Trophoblast cell (in vitro differentiated cells and primary cell): ENCODE results near the gene KLF16.

Source experiments
- DNase-seq, 2 donors: peaks; one replicate each; pipeline ENCODE4 v3.0.0-alpha.2; 2016
- H2AFZ ChIP-seq: 2 replicates; pipeline ENCODE4 v1.6.1; 2013; ENCODE audit warnings: low read length, moderate library complexity, mild to moderate bottlenecking; ENCODE audit not compliant: insufficient read depth, poor library complexity
- H2AK5ac ChIP-seq: 2 replicates; pipeline ENCODE4 v1.6.1; 2013; ENCODE audit warnings: mild to moderate bottlenecking, low read length
- H2BK120ac ChIP-seq: 2 replicates; pipeline ENCODE4 v1.6.1; 2013; ENCODE audit warnings: low read length, mild to moderate bottlenecking, moderate library complexity; ENCODE audit not compliant: insufficient read depth, poor library complexity
- H2BK12ac ChIP-seq: 2 replicates; pipeline ENCODE4 v1.6.1; 2013; ENCODE audit warnings: mild to moderate bottlenecking, low read length, moderate library complexity
- H2BK5ac ChIP-seq: 2 replicates; pipeline ENCODE4 v1.6.1; 2013; ENCODE audit warnings: low read length, low read depth, moderate library complexity, mild to moderate bottlenecking; ENCODE audit not compliant: poor library complexity
- H3K14ac ChIP-seq: 2 replicates; pipeline ENCODE4 v1.6.1; 2013; ENCODE audit warnings: mild to moderate bottlenecking, low read length
- H3K18ac ChIP-seq: 2 replicates; pipeline ENCODE4 v1.6.1; 2013; ENCODE audit warnings: mild to moderate bottlenecking, low read length
- H3K23ac ChIP-seq: 2 replicates; pipeline ENCODE4 v1.6.1; 2013; ENCODE audit warnings: low read length
- H3K27ac ChIP-seq: 2 replicates; pipeline ENCODE4 v1.5.1; 2013; ENCODE audit warnings: low read depth, mild to moderate bottlenecking, inconsistent platforms, low read length, moderate library complexity
- H3K27me3 ChIP-seq: 2 replicates; pipeline ENCODE4 v1.6.1; 2013; ENCODE audit warnings: inconsistent platforms, mild to moderate bottlenecking, low read length, moderate library complexity; ENCODE audit not compliant: insufficient read depth
- H3K36me3 ChIP-seq, 2 experiments: 1 replicate in 1 of 2; 2 replicates in 1 of 2; pipeline ENCODE4 v1.6.1; 2013; ENCODE audit warnings: low read length in 2 of 2, mild to moderate bottlenecking in 2 of 2, moderate library complexity in 1 of 2; ENCODE audit not compliant: insufficient read depth in 2 of 2, control insufficient read depth in 1 of 2
- H3K4ac ChIP-seq: 2 replicates; pipeline ENCODE4 v1.6.1; 2013; ENCODE audit warnings: low read depth, mild to moderate bottlenecking, low read length, moderate library complexity
- H3K4me1 ChIP-seq, 2 experiments: 1 replicate in 1 of 2; 2 replicates in 1 of 2; pipeline ENCODE4 v1.6.1; 2013; ENCODE audit warnings: low read length in 2 of 2, mild to moderate bottlenecking in 2 of 2, moderate library complexity in 1 of 2; ENCODE audit not compliant: insufficient read depth in 2 of 2, control insufficient read depth in 1 of 2
- H3K4me2 ChIP-seq: 2 replicates; pipeline ENCODE4 v1.6.1; 2013; ENCODE audit warnings: inconsistent platforms, mild to moderate bottlenecking, low read length, moderate library complexity
- H3K4me3 ChIP-seq: 2 replicates; pipeline ENCODE4 v1.5.1; 2013; ENCODE audit warnings: mild to moderate bottlenecking, low read depth, low read length, inconsistent platforms
- H3K79me1 ChIP-seq: one replicate; pipeline ENCODE4 v1.6.1; 2013; ENCODE audit warnings: low read length
- H3K79me2 ChIP-seq: 2 replicates; pipeline ENCODE4 v1.6.1; 2013; ENCODE audit warnings: low read length, mild to moderate bottlenecking; ENCODE audit not compliant: control insufficient read depth, insufficient read depth, poor library complexity
- H3K9ac ChIP-seq: 2 replicates; pipeline ENCODE4 v1.6.1; 2013; ENCODE audit warnings: mild to moderate bottlenecking, low read length
- H3K9me3 ChIP-seq: 2 replicates; pipeline ENCODE4 v1.6.1; 2013; ENCODE audit warnings: low read depth, mild to moderate bottlenecking, control low read depth, inconsistent platforms, low read length; ENCODE audit not compliant: insufficient read depth
- H4K12ac ChIP-seq: 2 replicates; pipeline ENCODE4 v1.6.1; 2013; ENCODE audit warnings: low read depth, mild to moderate bottlenecking, low read length, moderate library complexity
- H4K8ac ChIP-seq: 2 replicates; pipeline ENCODE4 v1.6.1; 2013; ENCODE audit warnings: low read depth, mild to moderate bottlenecking, low read length, moderate library complexity
- H4K91ac ChIP-seq: one replicate; pipeline ENCODE4 v1.6.1; 2013; ENCODE audit warnings: low read depth, mild to moderate bottlenecking, low read length, moderate library complexity
- WGBS: extraction: QIAGEN DNeasy Blood & Tissue Kit; methylation state at CpG from one replicate; pipeline ENCODE4 v1.1.7; 2013; ENCODE audit warnings: missing lambda C conversion rate; ENCODE audit not compliant: insufficient read length, insufficient coverage; ENCODE audit errors: extremely low coverage; 5-methylcytosine and 5-hydroxymethylcytosine counted together

Gene KLF16

GRCh38 chr19:1863638-1864479 is 480 bp upstream of the KLF16 start:
- Histone ChIP-seq H3K9me3 (no peaks in the 10 kb centered on the region), H3K4ac (peak overlapping the region; percentile 9), H2BK5ac (no peak overlapping the region), H3K27ac (peak overlapping the region; percentile 54), H3K36me3 (no peaks in the 10 kb centered on the region), H2BK120ac (peak overlapping the region; percentile 62), H3K18ac (peak overlapping the region; percentile 74), H2BK12ac (no peak overlapping the region), H2AK5ac (no peak overlapping the region), H3K79me1 (peaks cover 12% of the 10 kb centered on the region), H3K4me2 (peak overlapping the region; percentile 94), H3K4me1 (peaks cover 18 to 23% of the 10 kb centered on the region in 2 experiments), H3K23ac (no peak overlapping the region), H3K14ac (peak overlapping the region; percentile 14), H4K91ac (peak overlapping the region; percentile 68), H3K4me3 (peak overlapping the region; percentile 84), H3K27me3 (peaks cover 10% of the 10 kb centered on the region), H2AFZ (peak overlapping the region; percentile 77), H3K79me2 (peaks cover 9% of the 10 kb centered on the region), H4K12ac (peak overlapping the region; percentile 79), H4K8ac (peak overlapping the region; percentile 77), H3K9ac (peak overlapping the region; percentile 54)
- WGBS = no CpG with 5 or more reads among the region's 115 CpGs
- peak; percentile 79 to 92 for DNase-seq

- H3K27me3 ChIP-seq = peaks cover 10% of the 10 kb centered on the region
- H3K4me1 ChIP-seq = peaks cover 18 to 24% of the 10 kb centered on the region in 2 experiments
- peak overlapping the region; percentile 84 for H3K4me3 ChIP-seq
- no peak overlapping the region for H2AK5ac ChIP-seq
- H3K23ac ChIP-seq = no peak overlapping the region
- peaks cover 12% of the 10 kb centered on the region for H3K79me1 ChIP-seq
- peaks cover 9% of the 10 kb centered on the region for H3K79me2 ChIP-seq
- H2BK12ac ChIP-seq = no peak overlapping the region
- H4K8ac ChIP-seq = peak overlapping the region; percentile 17
- peak overlapping the region; percentile 94 for H3K4me2 ChIP-seq
- peak overlapping the region; percentile 63 for H3K18ac ChIP-seq
- no peak overlapping the region for H4K12ac ChIP-seq
- peak in 1 of 2 donors; percentile 52 for DNase-seq
- no peak overlapping the region for H2AFZ ChIP-seq
- no peak overlapping the region for H3K27ac ChIP-seq
- H3K36me3 ChIP-seq = no peaks in the 10 kb centered on the region
- no CpG with 5 or more reads among the region's 109 CpGs for WGBS
- H3K9me3 ChIP-seq = no peaks in the 10 kb centered on the region
- peak overlapping the region; percentile 82 for H4K91ac ChIP-seq
- H3K9ac ChIP-seq = peak overlapping the region; percentile 36
- H2BK5ac ChIP-seq = no peak overlapping the region
- H2BK120ac ChIP-seq = no peak overlapping the region
- H3K4ac ChIP-seq = peak overlapping the region; percentile 59
- H3K14ac ChIP-seq = peak overlapping the region; percentile 61
These were observed 703 bp downstream of the KLF16 start for GRCh38 chr19:1862424-1863327.

- H3K9ac ChIP-seq = peak overlapping the region; percentile 36
- DNase-seq = no peak
- H3K4me3 ChIP-seq = peak overlapping the region; percentile 84
- H4K12ac ChIP-seq = no peak overlapping the region
- no peaks in the 10 kb centered on the region for H3K9me3 ChIP-seq
- H3K4me1 ChIP-seq = peaks cover 22 to 29% of the 10 kb centered on the region in 2 experiments
- H3K18ac ChIP-seq = no peak overlapping the region
- H3K79me1 ChIP-seq = peaks cover 12% of the 10 kb centered on the region
- peaks cover 9% of the 10 kb centered on the region for H3K79me2 ChIP-seq
- H2BK5ac ChIP-seq = no peak overlapping the region
- no peak overlapping the region for H2BK120ac ChIP-seq
- H3K4me2 ChIP-seq = peak overlapping the region; percentile 94
- no peak overlapping the region for H3K27ac ChIP-seq
- H3K36me3 ChIP-seq = no peaks in the 10 kb centered on the region
- no peak overlapping the region for H4K8ac ChIP-seq
- H4K91ac ChIP-seq = no peak overlapping the region
- H2AK5ac ChIP-seq = no peak overlapping the region
- no peak overlapping the region for H2BK12ac ChIP-seq
- WGBS = no CpG with 5 or more reads among the region's 21 CpGs
- H3K23ac ChIP-seq = no peak overlapping the region
- H3K14ac ChIP-seq = no peak overlapping the region
- H3K4ac ChIP-seq = peak overlapping the region; percentile 17
- no peak overlapping the region for H2AFZ ChIP-seq
- H3K27me3 ChIP-seq = peaks cover 10% of the 10 kb centered on the region
These were observed 1.3 kb downstream of the KLF16 start for GRCh38 chr19:1862068-1862423.

DNA sequence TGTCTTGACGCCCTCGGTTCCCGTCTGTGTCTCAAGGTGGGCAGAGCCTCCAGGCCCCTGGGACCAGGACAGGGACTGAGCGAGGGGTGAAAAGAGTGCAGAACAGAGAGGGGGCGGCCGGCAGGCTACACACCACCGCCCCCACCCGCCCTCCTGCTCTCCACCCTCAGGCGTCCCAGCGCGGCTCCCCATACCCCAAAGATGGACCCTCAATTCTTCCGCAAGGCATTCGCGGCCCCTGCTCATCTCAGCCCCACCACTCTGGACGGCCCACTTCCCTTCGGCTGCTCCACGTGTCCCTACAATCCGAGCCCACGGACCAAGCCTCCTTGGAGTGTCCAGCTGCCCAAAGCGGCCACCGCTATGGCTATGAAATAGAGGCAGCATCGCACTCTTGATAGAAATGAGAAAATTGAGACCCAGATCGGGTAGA is 1.8 kb downstream of the KLF16 start:
- Histone ChIP-seq H3K79me1 (peaks cover 12% of the 10 kb centered on the region), H2BK120ac (no peak overlapping the region), H3K23ac (no peak overlapping the region), H2AK5ac (no peak overlapping the region), H3K9me3 (no peaks in the 10 kb centered on the region), H2AFZ (no peak overlapping the region), H3K27ac (no peak overlapping the region), H3K18ac (no peak overlapping the region), H3K27me3 (peaks cover 10% of the 10 kb centered on the region), H4K12ac (no peak overlapping the region), H3K14ac (no peak overlapping the region), H3K9ac (peak overlapping the region; percentile 6), H2BK5ac (no peak overlapping the region), H3K4me2 (peak overlapping the region; percentile 94), H3K4ac (peak overlapping the region; percentile 35), H4K8ac (no peak overlapping the region), H3K36me3 (no peaks in the 10 kb centered on the region), H3K4me3 (peak overlapping the region; percentile 84), H4K91ac (no peak overlapping the region), H3K4me1 (peaks cover 25 to 31% of the 10 kb centered on the region in 2 experiments), H2BK12ac (no peak overlapping the region), H3K79me2 (peaks cover 9% of the 10 kb centered on the region)
- WGBS = no CpG with 5 or more reads among the region's 23 CpGs
- peak in 1 of 2 donors; percentile 44 for DNase-seq
